Measurements from ENCODE around the gene IBA57. TPM values are rescaled to one million over a fixed set of nuclear protein-coding genes. Genes with fewer than 3 reads are reported as not detected.

Gene IBA57
- polyA plus RNA-seq, 2 of the 4 experiments (the other 2 are of a cell fraction) = 1.5 to 2.2 TPM

- WGBS (ENCODE audit: missing lambda C conversion rate) = 27% methylated on average over 13 of the region's 25 CpGs
- FAIRE-seq (no peak), ATAC-seq (no peak)
These were observed 24.8 kb upstream of the IBA57 start for GRCh38 chr1:228140724-228141225.

GRCh38 chr1:228141226-228142044 lies 24.2 kb upstream of the IBA57 start:
- 72% methylated on average over 21 of the region's 27 CpGs for WGBS (ENCODE audit: missing lambda C conversion rate)
- DNase-seq (ENCODE audit: low read depth in 1 of 2, low spot score in 1 of 2) (no peak), FAIRE-seq (no peak), ATAC-seq (no peak)
- POLR2A ChIA-PET = interaction anchor here (1.3 kb wide), 1 partner anchor 24 kb away, joined by 19 read pairs; the partner anchor contains the start of gene IBA57
- peak overlapping the region; percentile 83 to 94; a peak in 4 of 6 replicates for H3K27ac ChIP-seq
- peaks cover 14% of the 10 kb centered on the region for H3K4me1 ChIP-seq
- peak overlapping the region; percentile 95 for H3K4me2 ChIP-seq
- no peak for TF ChIP-seq CTCF (IDR thresholded peaks at IDR 0.05)
- TF ChIP-seq GATA3 (IDR thresholded peaks at IDR 0.05; ENCODE audit: borderline replicate concordance) = no peak
- no peak for TF ChIP-seq MAFK (IDR thresholded peaks at IDR 0.05; ENCODE audit: partially characterized antibody)
- no peak for TF ChIP-seq KDM1A (IDR thresholded peaks at IDR 0.05; ENCODE audit: low read depth)
- TF ChIP-seq HES2 (IDR thresholded peaks at IDR 0.05) = no peak
- TF ChIP-seq ZFP36 (IDR thresholded peaks at IDR 0.05; ENCODE audit: borderline replicate concordance, partially characterized antibody) = no peak
- TF ChIP-seq RAD21 (conservative IDR thresholded peaks at IDR 0.05 in 1 of 2, IDR thresholded peaks at IDR 0.05 in 1 of 2) = no peak
- TF ChIP-seq HOXB13 (CRISPR knock-in tag; IDR thresholded peaks at IDR 0.05; ENCODE audit: low read depth) = no peak
- no peak for TF ChIP-seq NPAS2 (CRISPR knock-in tag; IDR thresholded peaks at IDR 0.05; ENCODE audit: borderline replicate concordance)
- no peak for TF ChIP-seq EHF (CRISPR knock-in tag; IDR thresholded peaks at IDR 0.05)
- no peak for TF ChIP-seq EHMT2 (IDR thresholded peaks at IDR 0.05; ENCODE audit: low read depth)
- TF ChIP-seq POLR2A (IDR thresholded peaks at IDR 0.05; ENCODE audit: low read length) = no peak
- no peak for TF ChIP-seq POLR2AphosphoS2 (conservative IDR thresholded peaks at IDR 0.05; ENCODE audit: low read length)
- no peak for TF ChIP-seq HOXB5 (CRISPR knock-in tag; IDR thresholded peaks at IDR 0.05)
- no peaks in the 10 kb centered on the region for H3K9me3 ChIP-seq
- H3K4me3 ChIP-seq = peak overlapping the region; percentile 85
- CTCF ChIA-PET = interaction anchor here (1.1 to 2.4 kb wide), 4 partner anchors 9 to 24 kb away, joined by 4 to 8 read pairs (median 5); no protein-coding TSS in a partner anchor

More at GRCh38 chr1:228140724-228141225, 24.8 kb upstream of the IBA57 start:
- POLR2A ChIA-PET = interaction anchor here (0.8 to 1.3 kb wide), 2 partner anchors 25 to 31 kb away, joined by 3 to 19 read pairs; partner anchors contain the start of genes IBA57 and MRPL55
- peak overlapping the region; percentile 85 for H3K4me3 ChIP-seq
- H3K9me3 ChIP-seq = no peaks in the 10 kb centered on the region
- peak overlapping the region; percentile 95 for H3K4me2 ChIP-seq
- no peak for DNase-seq (ENCODE audit: low read depth in 1 of 2, low spot score in 1 of 2)
- H3K27ac ChIP-seq = peak overlapping the region; percentile 83 to 94
- peaks cover 14% of the 10 kb centered on the region for H3K4me1 ChIP-seq
- CTCF ChIA-PET = interaction anchor here (0.7 to 2.4 kb wide), 3 partner anchors 10 to 355 kb away, joined by 3 to 8 read pairs (median 5); no protein-coding TSS in a partner anchor
- TF ChIP-seq HDAC2 (IDR thresholded peaks at IDR 0.05) = no peak
- TF ChIP-seq POLR2AphosphoS2 (conservative IDR thresholded peaks at IDR 0.05; ENCODE audit: low read length) = no peak
- TF ChIP-seq BHLHE40 (IDR thresholded peaks at IDR 0.05; ENCODE audit: low read depth, low read length) = no peak
- TF ChIP-seq NFE2L2 (conservative IDR thresholded peaks at IDR 0.05; ENCODE audit: low read length) = no peak
- no peak for TF ChIP-seq HMGXB4 (CRISPR knock-in tag; IDR thresholded peaks at IDR 0.05; ENCODE audit: borderline replicate concordance)
- no peak for TF ChIP-seq BCL3 (IDR thresholded peaks at IDR 0.05)
- TF ChIP-seq CHD4 (IDR thresholded peaks at IDR 0.05; ENCODE audit: borderline replicate concordance) = no peak

Data from A549 (cell line).